ENCODE measurements around the gene PIEZO1. TPM values are rescaled to one million over a fixed set of nuclear protein-coding genes. Genes with fewer than 3 reads are reported as not detected.

PIEZO1 gene
- polyA plus RNA-seq, 2 of the 4 experiments (the other 2 are of a cell fraction), result 26.1 to 84.7 TPM

DNA sequence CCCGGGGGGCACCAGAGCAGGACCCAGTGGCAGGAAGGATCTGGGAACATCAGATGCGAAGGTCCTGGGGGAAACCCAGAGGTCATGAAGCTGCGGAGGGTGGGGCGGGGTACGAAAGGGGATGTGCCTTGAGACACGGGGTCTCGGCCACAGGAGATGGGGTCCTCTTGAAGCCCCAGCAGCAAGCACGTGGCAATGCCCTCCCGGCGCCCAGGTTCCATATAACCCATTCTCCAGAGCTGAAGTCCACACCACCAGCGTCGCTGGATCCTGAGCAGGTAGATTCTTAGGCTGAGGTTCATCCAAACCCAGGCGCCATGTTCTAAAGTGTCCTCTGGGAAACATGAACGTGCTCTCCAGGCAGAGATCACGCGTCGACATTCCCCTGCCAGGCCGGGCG is 20.9 kb downstream of the PIEZO1 start:
- H3K4me2 ChIP-seq, result no peak overlapping the region
- ChIA-PET POLR2A (interaction anchor here (0.7 kb wide), 1 partner anchor 313 kb away, joined by 4 read pairs; no protein-coding TSS in a partner anchor), CTCF (interaction anchor here (1.2 to 31.8 kb wide), 3 partner anchors 10 to 22 kb away, joined by 3 to 596 read pairs (median 4); no protein-coding TSS in a partner anchor)
- 94% methylated on average over 14 of the region's 19 CpGs for WGBS (ENCODE audit: missing lambda C conversion rate)
- ATAC-seq, result no peak
- H3K4me1 ChIP-seq, result peaks cover 44% of the 10 kb centered on the region
- no peak for TF ChIP-seq PHF8 (IDR thresholded peaks at IDR 0.05; ENCODE audit: borderline replicate concordance, low read depth)
- no peak for TF ChIP-seq E2F6 (IDR thresholded peaks at IDR 0.05; ENCODE audit: borderline replicate concordance, low read depth)
- TF ChIP-seq, protein P1, sequence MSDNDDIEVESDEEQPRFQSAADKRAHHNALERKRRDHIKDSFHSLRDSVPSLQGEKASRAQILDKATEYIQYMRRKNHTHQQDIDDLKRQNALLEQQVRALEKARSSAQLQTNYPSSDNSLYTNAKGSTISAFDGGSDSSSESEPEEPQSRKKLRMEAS (IDR thresholded peaks at IDR 0.05), result no peak
- no peak for TF ChIP-seq EHF (CRISPR knock-in tag; IDR thresholded peaks at IDR 0.05)
- TF ChIP-seq MYC (IDR thresholded peaks at IDR 0.05; ENCODE audit: borderline replicate concordance, low read length), result no peak
- no peak for TF ChIP-seq FOSL2 (IDR thresholded peaks at IDR 0.05)
- TF ChIP-seq FOSL2 (CRISPR knock-in tag; IDR thresholded peaks at IDR 0.05), result no peak
- TF ChIP-seq ZFP36 (IDR thresholded peaks at IDR 0.05; ENCODE audit: borderline replicate concordance, partially characterized antibody), result no peak
- no peak for TF ChIP-seq HDAC2 (IDR thresholded peaks at IDR 0.05)
- no peak for FAIRE-seq
- no peak overlapping the region for H3K4me3 ChIP-seq
- no peak for DNase-seq (ENCODE audit: low read depth in 1 of 2, low spot score in 1 of 2)
- no peaks in the 10 kb centered on the region for H3K9me3 ChIP-seq
- no peak overlapping the region for H3K27ac ChIP-seq

DNA sequence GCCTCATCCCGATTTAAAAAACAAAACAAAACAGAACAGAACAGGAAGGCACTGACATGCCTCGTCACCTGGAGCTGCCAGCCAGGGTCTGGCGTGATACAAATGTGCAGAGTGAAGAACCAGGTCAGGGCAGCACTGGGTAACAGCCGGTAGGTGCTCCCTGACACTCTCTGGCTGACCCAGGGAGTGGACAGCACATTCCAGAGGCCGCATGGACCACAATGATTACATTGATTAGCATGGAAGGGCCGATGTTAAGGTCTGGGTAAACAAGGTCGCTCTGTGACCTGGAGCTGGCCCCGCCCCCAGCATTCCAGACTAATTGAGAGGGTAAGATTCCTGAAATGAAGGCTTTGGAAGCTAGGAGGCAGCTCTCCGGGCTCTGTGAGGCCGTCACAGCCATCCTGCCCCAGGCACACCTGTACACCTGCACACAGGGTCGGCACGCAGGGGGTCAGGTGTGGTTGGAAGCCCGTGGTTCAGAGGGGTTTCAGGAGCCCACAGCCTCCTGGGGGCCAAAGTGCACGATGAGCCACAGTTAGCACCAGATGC is 21.4 kb downstream of the PIEZO1 start:
- WGBS (ENCODE audit: missing lambda C conversion rate), result 82% methylated on average over 14 of the region's 14 CpGs
- H3K27ac ChIP-seq, result no peak overlapping the region
- H3K9me3 ChIP-seq, result no peaks in the 10 kb centered on the region
- ATAC-seq (peak in 1 of 2 experiments; percentile 5; a peak in 1 of 6 replicates), FAIRE-seq (no peak), DNase-seq (ENCODE audit: low read depth in 1 of 2, low spot score in 1 of 2) (no peak)
- ChIA-PET CTCF (interaction anchor here (1.2 to 31.8 kb wide), 5 partner anchors 9 to 22 kb away, joined by 3 to 596 read pairs (median 4); no protein-coding TSS in a partner anchor), POLR2A (no interaction called here)
- no peak overlapping the region for H3K4me2 ChIP-seq
- no peak overlapping the region for H3K4me3 ChIP-seq
- H3K4me1 ChIP-seq, result peaks cover 40% of the 10 kb centered on the region
- TF ChIP-seq NPAS2 (CRISPR knock-in tag; IDR thresholded peaks at IDR 0.05; ENCODE audit: borderline replicate concordance) (no peak), NFE2L2 (conservative IDR thresholded peaks at IDR 0.05; ENCODE audit: low read length) (no peak), NR3C1 (IDR thresholded peaks at IDR 0.05) (no peak), KDM1A (IDR thresholded peaks at IDR 0.05; ENCODE audit: low read depth) (no peak), ZFP36 (IDR thresholded peaks at IDR 0.05; ENCODE audit: borderline replicate concordance, partially characterized antibody) (no peak), PHF8 (IDR thresholded peaks at IDR 0.05; ENCODE audit: borderline replicate concordance, low read depth) (no peak), RNF2 (IDR thresholded peaks at IDR 0.05; ENCODE audit: borderline replicate concordance, low read depth) (no peak), TFCP2L1 (CRISPR knock-in tag; IDR thresholded peaks at IDR 0.05) (no peak), HOXA7 (CRISPR knock-in tag; IDR thresholded peaks at IDR 0.05) (no peak), EHF (CRISPR knock-in tag; IDR thresholded peaks at IDR 0.05) (no peak), EP300 (IDR thresholded peaks at IDR 0.05) (no peak), HEYL (CRISPR knock-in tag; IDR thresholded peaks at IDR 0.05) (no peak), ZSCAN20 (CRISPR knock-in tag; IDR thresholded peaks at IDR 0.05) (no peak), FOSB (CRISPR knock-in tag; IDR thresholded peaks at IDR 0.05) (no peak), CHD2 (IDR thresholded peaks at IDR 0.05; ENCODE audit: low read length, partially characterized antibody) (no peak), RAD21 (conservative IDR thresholded peaks at IDR 0.05 in 1 of 2, IDR thresholded peaks at IDR 0.05 in 1 of 2) (no peak)
- TF ChIP-seq, protein P2, sequence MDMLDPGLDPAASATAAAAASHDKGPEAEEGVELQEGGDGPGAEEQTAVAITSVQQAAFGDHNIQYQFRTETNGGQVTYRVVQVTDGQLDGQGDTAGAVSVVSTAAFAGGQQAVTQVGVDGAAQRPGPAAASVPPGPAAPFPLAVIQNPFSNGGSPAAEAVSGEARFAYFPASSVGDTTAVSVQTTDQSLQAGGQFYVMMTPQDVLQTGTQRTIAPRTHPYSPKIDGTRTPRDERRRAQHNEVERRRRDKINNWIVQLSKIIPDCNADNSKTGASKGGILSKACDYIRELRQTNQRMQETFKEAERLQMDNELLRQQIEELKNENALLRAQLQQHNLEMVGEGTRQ (IDR thresholded peaks at IDR 0.05), result no peak

DNA sequence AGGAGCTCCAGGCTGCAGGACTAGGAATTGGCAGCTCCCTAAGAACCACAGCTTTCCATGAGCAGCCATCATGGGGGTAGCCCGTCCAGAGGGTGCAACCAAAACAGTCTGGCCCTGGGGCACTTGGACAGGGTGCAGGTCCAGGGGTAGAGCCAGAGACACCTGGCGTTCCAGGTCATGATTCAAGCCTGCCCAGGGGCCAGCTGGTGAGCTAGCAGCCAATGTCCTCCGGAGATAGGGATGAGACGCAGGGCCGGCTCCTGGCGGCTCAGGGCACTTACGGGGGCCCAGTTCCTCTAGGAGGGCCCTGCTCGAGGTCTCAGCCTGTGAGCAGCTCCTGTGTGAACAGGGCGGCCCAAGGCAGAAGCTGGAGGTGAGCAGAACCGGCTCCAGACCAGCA is 22.1 kb downstream of the PIEZO1 start:
- FAIRE-seq (no peak), ATAC-seq (0 out of 6 replicates have a peak, but pooled peaks of 1 of the 2 experiments have one; percentile 4), DNase-seq (ENCODE audit: low read depth in 1 of 2, low spot score in 1 of 2) (no peak)
- Histone ChIP-seq H3K9me3 (no peaks in the 10 kb centered on the region), H3K4me1 (peaks cover 33% of the 10 kb centered on the region), H3K27ac (no peak overlapping the region), H3K4me3 (no peak overlapping the region), H3K4me2 (no peak overlapping the region)
- POLR2A ChIA-PET, result no interaction called here
- WGBS (ENCODE audit: missing lambda C conversion rate), result 77% methylated on average over 6 of the region's 10 CpGs
- CTCF ChIA-PET, result interaction anchor here (1.2 to 31.8 kb wide), 5 partner anchors 9 to 23 kb away, joined by 3 to 596 read pairs (median 4); no protein-coding TSS in a partner anchor
- TF ChIP-seq REST (IDR thresholded peaks at IDR 0.05), result no peak
- TF ChIP-seq, protein P3, sequence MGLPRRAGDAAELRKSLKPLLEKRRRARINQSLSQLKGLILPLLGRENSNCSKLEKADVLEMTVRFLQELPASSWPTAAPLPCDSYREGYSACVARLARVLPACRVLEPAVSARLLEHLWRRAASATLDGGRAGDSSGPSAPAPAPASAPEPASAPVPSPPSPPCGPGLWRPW (IDR thresholded peaks at IDR 0.05), result no peak
- no peak for TF ChIP-seq FOSB (CRISPR knock-in tag; IDR thresholded peaks at IDR 0.05)
- no peak for TF ChIP-seq RCOR1 (IDR thresholded peaks at IDR 0.05; ENCODE audit: low read depth, low read length)
- TF ChIP-seq PHF8 (IDR thresholded peaks at IDR 0.05; ENCODE audit: borderline replicate concordance, low read depth), result no peak
- TF ChIP-seq PBX3 (IDR thresholded peaks at IDR 0.05), result no peak
- no peak for TF ChIP-seq JUNB (IDR thresholded peaks at IDR 0.05)
- no peak for TF ChIP-seq ZSCAN20 (CRISPR knock-in tag; IDR thresholded peaks at IDR 0.05)
- TF ChIP-seq HDAC2 (IDR thresholded peaks at IDR 0.05), result no peak
